Neuron (in vitro differentiated cells): Measurements from ENCODE around the gene TPR.

Source experiments
- H2AFZ ChIP-seq: one replicate; pipeline ENCODE4 v1.6.1; 2013; ENCODE audit warnings: low read depth, mild to moderate bottlenecking, inconsistent platforms, low read length, moderate library complexity
- H3K27me3 ChIP-seq: one replicate; pipeline ENCODE4 v1.6.1; 2013; ENCODE audit warnings: low read length; ENCODE audit not compliant: insufficient read depth
- H3K36me3 ChIP-seq: one replicate; pipeline ENCODE4 v1.6.1; 2013; ENCODE audit warnings: low read length; ENCODE audit not compliant: insufficient read depth
- H3K4me1 ChIP-seq: one replicate; pipeline ENCODE4 v1.6.1; 2013; ENCODE audit warnings: low read length; ENCODE audit not compliant: insufficient read depth
- H3K4me3 ChIP-seq: 2 replicates; pipeline ENCODE4 v1.5.1; 2013; ENCODE audit warnings: mild to moderate bottlenecking, low read length, moderate library complexity
- H3K9me3 ChIP-seq: one replicate; pipeline ENCODE4 v1.6.1; 2013; ENCODE audit warnings: low read length

Gene TPR

GRCh38 chr1:186311375-186312051 lies 63.5 kb downstream of the TPR start:
- Histone ChIP-seq H3K4me3 (no peak overlapping the region), H3K4me1 (peaks cover 3% of the 10 kb centered on the region), H2AFZ (no peak overlapping the region), H3K27me3 (no peaks in the 10 kb centered on the region), H3K36me3 (peaks cover 51% of the 10 kb centered on the region), H3K9me3 (no peaks in the 10 kb centered on the region)

DNA sequence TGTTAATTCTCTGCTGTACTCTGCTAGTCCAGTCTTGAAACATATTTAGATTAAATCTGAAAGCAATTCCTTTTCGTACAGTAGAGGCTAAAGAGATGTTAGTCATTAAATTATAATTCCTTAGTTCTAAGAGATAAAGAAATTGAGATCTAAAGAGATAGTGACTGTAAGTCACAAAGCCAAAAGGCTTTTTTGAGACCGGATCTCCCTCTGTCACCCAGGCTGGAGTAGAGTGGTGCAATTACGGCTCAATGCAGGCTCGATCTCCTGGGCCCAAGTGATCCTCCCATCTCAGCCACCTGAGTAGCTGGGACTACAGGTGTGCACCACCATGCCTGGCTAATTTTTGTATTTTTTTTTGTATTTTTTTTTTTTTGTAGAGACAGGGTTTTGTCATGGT lies 64.7 kb downstream of the TPR start:
- Histone ChIP-seq H2AFZ (no peak overlapping the region), H3K36me3 (peaks cover 39% of the 10 kb centered on the region), H3K9me3 (no peaks in the 10 kb centered on the region), H3K4me3 (no peak overlapping the region), H3K27me3 (no peaks in the 10 kb centered on the region), H3K4me1 (no peaks in the 10 kb centered on the region)

DNA sequence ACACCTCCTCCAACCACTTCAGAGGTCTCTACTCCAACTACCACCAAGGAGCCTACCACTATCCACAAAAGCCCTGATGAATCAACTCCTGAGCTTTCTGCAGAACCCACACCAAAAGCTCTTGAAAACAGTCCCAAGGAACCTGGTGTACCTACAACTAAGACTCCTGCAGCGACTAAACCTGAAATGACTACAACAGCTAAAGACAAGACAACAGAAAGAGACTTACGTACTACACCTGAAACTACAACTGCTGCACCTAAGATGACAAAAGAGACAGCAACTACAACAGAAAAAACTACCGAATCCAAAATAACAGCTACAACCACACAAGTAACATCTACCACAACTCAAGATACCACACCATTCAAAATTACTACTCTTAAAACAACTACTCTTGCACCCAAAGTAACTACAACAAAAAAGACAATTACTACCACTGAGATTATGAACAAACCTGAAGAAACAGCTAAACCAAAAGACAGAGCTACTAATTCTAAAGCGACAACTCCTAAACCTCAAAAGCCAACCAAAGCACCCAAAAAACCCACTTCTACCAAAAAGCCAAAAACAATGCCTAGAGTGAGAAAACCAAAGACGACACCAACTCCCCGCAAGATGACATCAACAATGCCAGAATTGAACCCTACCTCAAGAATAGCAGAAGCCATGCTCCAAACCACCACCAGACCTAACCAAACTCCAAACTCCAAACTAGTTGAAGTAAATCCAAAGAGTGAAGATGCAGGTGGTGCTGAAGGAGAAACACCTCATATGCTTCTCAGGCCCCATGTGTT lies 66.6 kb downstream of the TPR start:
- no peak overlapping the region for H2AFZ ChIP-seq
- no peaks in the 10 kb centered on the region for H3K9me3 ChIP-seq
- H3K36me3 ChIP-seq: peaks cover 21% of the 10 kb centered on the region
- H3K4me3 ChIP-seq: no peak overlapping the region
- no peaks in the 10 kb centered on the region for H3K4me1 ChIP-seq
- H3K27me3 ChIP-seq: no peaks in the 10 kb centered on the region

DNA sequence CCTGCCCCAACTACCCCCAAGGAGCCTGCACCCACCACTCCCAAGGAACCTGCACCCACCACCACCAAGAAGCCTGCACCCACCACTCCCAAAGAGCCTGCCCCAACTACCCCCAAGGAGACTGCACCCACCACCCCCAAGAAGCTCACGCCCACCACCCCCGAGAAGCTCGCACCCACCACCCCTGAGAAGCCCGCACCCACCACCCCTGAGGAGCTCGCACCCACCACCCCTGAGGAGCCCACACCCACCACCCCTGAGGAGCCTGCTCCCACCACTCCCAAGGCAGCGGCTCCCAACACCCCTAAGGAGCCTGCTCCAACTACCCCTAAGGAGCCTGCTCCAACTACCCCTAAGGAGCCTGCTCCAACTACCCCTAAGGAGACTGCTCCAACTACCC lies 67.6 kb downstream of the TPR start:
- H3K27me3 ChIP-seq: no peaks in the 10 kb centered on the region
- H3K9me3 ChIP-seq: no peaks in the 10 kb centered on the region
- H3K4me3 ChIP-seq: no peak overlapping the region
- peaks cover 12% of the 10 kb centered on the region for H3K36me3 ChIP-seq
- H3K4me1 ChIP-seq: no peaks in the 10 kb centered on the region
- H2AFZ ChIP-seq: no peak overlapping the region

DNA sequence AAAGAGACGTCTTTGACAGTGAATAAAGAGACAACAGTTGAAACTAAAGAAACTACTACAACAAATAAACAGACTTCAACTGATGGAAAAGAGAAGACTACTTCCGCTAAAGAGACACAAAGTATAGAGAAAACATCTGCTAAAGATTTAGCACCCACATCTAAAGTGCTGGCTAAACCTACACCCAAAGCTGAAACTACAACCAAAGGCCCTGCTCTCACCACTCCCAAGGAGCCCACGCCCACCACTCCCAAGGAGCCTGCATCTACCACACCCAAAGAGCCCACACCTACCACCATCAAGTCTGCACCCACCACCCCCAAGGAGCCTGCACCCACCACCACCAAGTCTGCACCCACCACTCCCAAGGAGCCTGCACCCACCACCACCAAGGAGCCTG lies 68.5 kb downstream of the TPR start:
- no peak overlapping the region for H3K4me3 ChIP-seq
- H3K4me1 ChIP-seq: no peaks in the 10 kb centered on the region
- no peaks in the 10 kb centered on the region for H3K27me3 ChIP-seq
- no peak overlapping the region for H2AFZ ChIP-seq
- H3K9me3 ChIP-seq: no peaks in the 10 kb centered on the region
- peaks cover 4% of the 10 kb centered on the region for H3K36me3 ChIP-seq

GRCh38 chr1:186304982-186305949 lies 69.8 kb downstream of the TPR start:
- no peaks in the 10 kb centered on the region for H3K36me3 ChIP-seq
- no peak overlapping the region for H2AFZ ChIP-seq
- H3K4me3 ChIP-seq: no peak overlapping the region

DNA sequence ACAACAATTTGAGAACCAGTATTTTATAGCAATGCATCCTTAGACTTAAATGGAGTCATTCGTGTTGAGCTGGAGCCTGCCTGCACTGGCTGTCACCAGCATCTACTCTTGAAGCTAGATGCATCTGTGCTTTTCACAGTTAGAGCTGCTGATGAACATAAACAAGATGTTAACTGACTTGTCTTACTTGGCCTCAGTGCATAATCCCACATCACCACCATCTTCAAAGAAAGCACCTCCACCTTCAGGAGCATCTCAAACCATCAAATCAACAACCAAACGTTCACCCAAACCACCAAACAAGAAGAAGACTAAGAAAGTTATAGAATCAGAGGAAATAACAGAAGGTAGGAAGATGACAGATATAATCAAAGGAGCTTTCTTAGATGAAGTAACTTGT lies 71.1 kb downstream of the TPR start:
- no peaks in the 10 kb centered on the region for H3K4me1 ChIP-seq
- H3K27me3 ChIP-seq: no peaks in the 10 kb centered on the region
- no peaks in the 10 kb centered on the region for H3K36me3 ChIP-seq
- no peaks in the 10 kb centered on the region for H3K9me3 ChIP-seq
- no peak overlapping the region for H3K4me3 ChIP-seq
- H2AFZ ChIP-seq: no peak overlapping the region

More at GRCh38 chr1:186304982-186305949, 69.8 kb downstream of the TPR start:
- Histone ChIP-seq H3K27me3 (no peaks in the 10 kb centered on the region), H3K9me3 (no peaks in the 10 kb centered on the region), H3K4me1 (no peaks in the 10 kb centered on the region)

GRCh38 chr1:186302381-186302920 lies 72.6 kb downstream of the TPR start:
- Histone ChIP-seq H3K36me3 (no peaks in the 10 kb centered on the region), H2AFZ (no peak overlapping the region), H3K4me3 (no peak overlapping the region), H3K4me1 (no peaks in the 10 kb centered on the region), H3K9me3 (no peaks in the 10 kb centered on the region), H3K27me3 (no peaks in the 10 kb centered on the region)

GRCh38 chr1:186301448-186301847 lies 73.6 kb downstream of the TPR start:
- Histone ChIP-seq H3K9me3 (no peaks in the 10 kb centered on the region), H3K36me3 (no peaks in the 10 kb centered on the region), H3K27me3 (no peaks in the 10 kb centered on the region), H3K4me3 (no peak overlapping the region), H3K4me1 (no peaks in the 10 kb centered on the region), H2AFZ (no peak overlapping the region)

DNA sequence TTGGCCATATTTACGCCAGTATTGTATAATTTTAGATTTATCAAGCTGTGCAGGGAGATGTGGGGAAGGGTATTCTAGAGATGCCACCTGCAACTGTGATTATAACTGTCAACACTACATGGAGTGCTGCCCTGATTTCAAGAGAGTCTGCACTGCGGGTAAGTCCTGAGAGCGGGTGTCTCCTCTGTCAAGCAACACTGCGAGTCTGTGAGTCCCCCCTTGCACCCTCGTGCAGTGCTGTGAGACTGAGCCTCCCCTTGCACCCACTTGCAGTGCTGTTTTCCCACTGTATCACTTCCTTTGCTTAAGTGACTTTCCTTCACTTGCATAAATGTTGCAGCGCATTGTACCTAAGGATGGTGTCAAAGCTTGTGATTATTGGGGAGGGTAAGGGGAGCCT lies 75.0 kb downstream of the TPR start:
- H3K36me3 ChIP-seq: no peaks in the 10 kb centered on the region
- H3K9me3 ChIP-seq: no peaks in the 10 kb centered on the region
- no peaks in the 10 kb centered on the region for H3K27me3 ChIP-seq
- H2AFZ ChIP-seq: no peak overlapping the region
- no peaks in the 10 kb centered on the region for H3K4me1 ChIP-seq
- H3K4me3 ChIP-seq: no peak overlapping the region

DNA sequence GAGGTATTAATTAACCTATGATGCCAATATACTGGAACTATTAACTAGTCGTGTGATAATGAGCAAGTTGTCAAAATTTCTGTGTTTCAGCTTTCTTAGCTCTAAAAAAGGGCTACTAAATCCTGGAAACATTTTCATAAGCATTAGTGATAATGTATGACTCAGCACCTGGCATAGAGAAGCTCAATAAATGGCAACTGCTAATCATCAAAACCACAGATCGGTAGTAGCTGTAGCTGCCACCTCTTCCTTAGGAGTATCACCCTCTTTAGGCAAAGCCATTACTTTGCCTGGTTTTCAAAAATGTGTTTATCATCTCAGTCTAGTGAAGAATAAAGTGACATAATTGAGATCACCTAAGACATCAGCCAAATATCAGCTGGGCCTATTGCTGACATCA lies 75.5 kb downstream of the TPR start:
- no peaks in the 10 kb centered on the region for H3K27me3 ChIP-seq
- no peak overlapping the region for H2AFZ ChIP-seq
- no peaks in the 10 kb centered on the region for H3K4me1 ChIP-seq
- H3K36me3 ChIP-seq: no peaks in the 10 kb centered on the region
- no peaks in the 10 kb centered on the region for H3K9me3 ChIP-seq
- H3K4me3 ChIP-seq: no peak overlapping the region

DNA sequence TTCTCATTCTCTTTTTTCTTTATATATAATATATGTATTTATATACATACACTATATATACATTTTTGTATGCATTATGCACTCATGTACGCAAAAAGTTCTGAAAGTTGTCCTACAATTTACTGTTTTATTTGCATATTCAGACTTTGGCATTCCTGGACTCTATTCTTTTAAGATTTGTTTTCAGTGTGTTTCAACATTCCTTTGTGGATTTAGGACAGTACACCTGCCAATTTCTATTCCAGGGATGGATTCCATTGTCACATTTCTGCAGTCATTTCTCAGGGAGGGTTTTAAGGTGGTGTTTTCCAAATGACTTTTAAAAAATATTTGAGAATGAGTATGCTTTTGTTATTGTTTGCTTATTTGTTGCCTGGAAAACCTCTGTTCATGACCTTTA lies 76.2 kb downstream of the TPR start:
- no peak overlapping the region for H2AFZ ChIP-seq

More for the DNA sequence above, 76.2 kb downstream of the TPR start:
- Histone ChIP-seq H3K27me3 (no peaks in the 10 kb centered on the region), H3K9me3 (no peaks in the 10 kb centered on the region), H3K4me1 (no peaks in the 10 kb centered on the region), H3K4me3 (no peak overlapping the region), H3K36me3 (no peaks in the 10 kb centered on the region)
